Fibroblast of skin of back (primary cell): ENCODE data around the gene CACNA1G.

Experiments
- DNase-seq: peaks from one replicate; pipeline ENCODE4 v3.0.0-alpha.2; 2013

The CACNA1G gene

GRCh38 chr17:50569592-50569991 lies 9.1 kb downstream of the CACNA1G start:
- no peak for DNase-seq

GRCh38 chr17:50570032-50570431 lies 9.5 kb downstream of the CACNA1G start:
- no peak for DNase-seq

DNA sequence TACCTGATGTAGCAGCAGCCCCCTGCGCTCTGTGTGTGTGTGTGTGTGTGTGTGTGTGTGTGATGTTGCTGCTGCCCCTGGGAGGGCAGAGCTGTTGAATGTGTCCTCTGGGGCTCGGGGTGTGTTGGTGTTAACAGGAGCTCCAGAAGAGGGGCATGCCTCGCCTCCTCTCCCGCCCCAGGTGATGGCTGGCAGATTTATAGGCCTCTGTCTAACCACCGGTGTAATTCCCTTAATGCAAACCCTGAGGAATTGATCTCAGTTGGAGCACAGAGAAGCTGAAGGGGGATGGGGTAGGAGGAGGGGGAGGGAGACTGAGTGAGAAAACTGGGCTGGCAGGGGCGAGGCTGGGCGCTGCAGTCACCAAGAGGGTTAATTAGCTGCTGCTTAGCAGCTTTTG lies 10.0 kb downstream of the CACNA1G start:
- DNase-seq, result no peak

GRCh38 chr17:50571681-50572080 lies 11.2 kb downstream of the CACNA1G start:
- no peak for DNase-seq

DNA sequence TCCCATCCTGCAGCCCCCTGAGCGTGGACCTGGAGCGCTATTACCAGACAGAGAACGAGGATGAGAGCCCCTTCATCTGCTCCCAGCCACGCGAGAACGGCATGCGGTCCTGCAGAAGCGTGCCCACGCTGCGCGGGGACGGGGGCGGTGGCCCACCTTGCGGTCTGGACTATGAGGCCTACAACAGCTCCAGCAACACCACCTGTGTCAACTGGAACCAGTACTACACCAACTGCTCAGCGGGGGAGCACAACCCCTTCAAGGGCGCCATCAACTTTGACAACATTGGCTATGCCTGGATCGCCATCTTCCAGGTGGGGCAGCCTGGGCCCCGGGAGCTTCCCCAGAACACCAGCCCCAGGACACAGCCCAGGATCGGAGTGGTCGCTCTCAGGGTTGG lies 12.0 kb downstream of the CACNA1G start:
- no peak for DNase-seq

GRCh38 chr17:50573866-50574611 lies 13.5 kb downstream of the CACNA1G start:
- no peak for DNase-seq

- no peak for DNase-seq
Observed at GRCh38 chr17:50575581-50576210, 15.2 kb downstream of the CACNA1G start.

DNA sequence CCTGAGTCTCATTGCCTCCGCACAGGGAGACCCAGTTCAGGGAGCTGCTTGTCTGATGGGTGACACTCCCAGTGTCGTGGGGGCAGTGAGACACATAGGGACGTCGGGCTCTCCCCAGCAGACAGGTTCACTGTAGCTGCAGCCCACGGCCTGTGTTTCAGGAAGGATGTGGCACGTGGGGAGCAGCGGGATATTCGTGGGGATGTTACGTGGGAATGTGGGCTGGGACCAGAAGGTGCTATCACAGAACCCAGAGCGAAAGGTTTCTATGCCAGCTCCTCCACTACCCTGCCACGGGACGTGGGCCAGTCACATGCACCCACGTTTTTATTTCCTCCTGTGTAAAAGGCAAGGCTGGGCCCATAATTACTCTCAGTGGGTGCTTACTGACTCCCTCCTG lies 16.3 kb downstream of the CACNA1G start:
- no peak for DNase-seq

GRCh38 chr17:50577451-50577954 lies 17.0 kb downstream of the CACNA1G start:
- no peak for DNase-seq

- DNase-seq, result no peak
Observed at GRCh38 chr17:50578173-50578572, 17.7 kb downstream of the CACNA1G start.

DNA sequence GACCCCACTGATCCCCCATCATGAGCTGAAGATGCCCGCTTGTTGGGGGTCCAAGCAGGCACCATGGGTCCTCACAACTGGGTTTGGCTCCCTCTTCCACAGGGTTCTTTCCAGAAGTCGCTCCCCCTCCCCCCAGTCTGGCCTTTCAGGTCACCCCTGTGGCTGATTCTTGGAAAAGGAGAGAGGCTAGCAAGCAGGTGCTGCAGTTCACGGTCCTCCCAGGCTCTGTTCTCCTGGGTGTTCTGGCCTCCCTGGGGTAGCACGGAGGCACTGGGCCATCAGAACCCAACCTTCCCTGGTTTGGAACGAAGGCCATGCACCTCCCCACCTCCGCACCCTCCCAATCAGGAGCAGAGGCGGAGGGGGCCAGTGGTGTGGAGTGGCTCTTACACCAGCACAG lies 18.9 kb downstream of the CACNA1G start:
- no peak for DNase-seq

DNA sequence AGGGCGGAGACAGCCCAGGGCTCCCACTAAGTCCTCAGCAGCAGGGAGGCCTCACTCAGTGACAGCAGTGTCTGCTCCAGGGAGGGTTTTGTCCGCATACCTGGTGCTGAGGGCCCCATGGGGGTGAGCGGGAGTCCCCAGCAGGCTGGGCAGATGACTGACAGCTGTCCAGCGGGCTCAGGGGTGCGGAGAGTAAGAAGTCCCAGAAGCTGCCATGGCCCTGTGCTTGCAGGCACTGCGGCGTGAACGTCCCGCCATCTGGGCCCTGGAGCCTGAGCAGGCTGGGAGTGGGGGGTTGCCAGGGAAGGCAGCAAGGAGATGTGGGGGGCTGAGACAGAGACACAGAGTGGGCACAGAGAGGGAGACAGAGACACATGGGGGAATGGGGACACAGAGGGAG lies 20.1 kb downstream of the CACNA1G start:
- DNase-seq, result no peak

DNA sequence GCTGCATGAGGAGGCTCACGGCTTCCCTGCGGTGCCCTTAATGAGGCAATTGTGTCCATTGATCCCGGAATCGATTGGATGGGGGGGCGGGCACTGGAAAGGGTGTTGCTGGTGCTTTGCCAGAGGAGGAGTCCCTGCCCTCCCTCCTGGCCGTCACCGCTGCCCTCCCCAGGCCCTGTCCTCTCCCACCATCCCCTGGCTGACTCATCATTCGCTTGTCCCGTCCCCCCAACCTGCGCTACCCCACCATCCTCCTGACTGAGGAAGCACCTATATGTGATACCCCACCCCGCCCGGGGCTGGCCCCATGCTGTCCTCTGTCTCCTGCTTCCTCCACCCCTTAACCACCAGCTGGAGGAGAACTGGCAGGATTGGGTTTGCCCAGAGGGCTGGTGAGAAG lies 20.8 kb downstream of the CACNA1G start:
- DNase-seq, result no peak

DNA sequence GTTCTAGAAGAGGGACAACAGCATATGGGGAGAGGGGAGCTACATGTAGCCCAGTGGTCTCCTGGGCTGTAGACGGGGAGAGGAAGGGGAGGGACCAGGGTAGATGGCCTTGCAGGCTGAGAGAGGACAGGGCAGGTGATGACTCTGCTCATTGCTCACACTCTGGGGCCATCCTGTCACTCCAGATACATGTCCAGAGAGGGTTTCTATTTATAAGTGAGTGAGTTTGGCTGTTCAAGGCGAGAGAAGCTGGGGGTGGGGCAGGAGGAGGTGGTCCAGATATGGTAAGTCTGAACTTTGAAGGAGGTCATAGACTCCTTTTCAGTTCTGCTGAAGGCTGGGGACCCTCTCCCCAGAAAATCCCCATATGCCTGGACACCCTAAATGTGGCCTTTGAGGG lies 22.2 kb downstream of the CACNA1G start:
- no peak for DNase-seq

DNA sequence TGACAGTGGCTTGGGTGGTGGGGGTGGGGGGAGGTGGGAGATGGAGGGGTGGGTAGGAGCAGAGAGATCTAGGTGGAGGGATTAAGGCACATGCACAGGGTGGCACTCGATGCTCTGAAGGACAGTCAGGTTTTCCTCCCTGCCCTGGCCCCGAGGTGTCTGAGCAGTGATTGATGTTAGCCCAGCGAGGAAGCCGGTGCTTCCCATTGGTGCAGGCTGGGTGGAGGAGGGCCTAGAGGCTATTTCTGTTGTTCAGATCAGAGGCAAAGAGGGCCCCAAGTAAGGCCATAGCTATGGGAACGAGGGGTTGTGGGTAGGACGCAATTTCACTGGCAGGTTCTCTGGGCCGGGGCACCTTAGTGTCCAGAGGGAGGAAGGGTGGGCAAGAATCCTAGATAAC lies 23.1 kb downstream of the CACNA1G start:
- DNase-seq, result no peak

- DNase-seq, result no peak
Observed at GRCh38 chr17:50584116-50584515, 23.6 kb downstream of the CACNA1G start.

- no peak for DNase-seq
Observed at GRCh38 chr17:50584749-50585148, 24.2 kb downstream of the CACNA1G start.

GRCh38 chr17:50585346-50585745 lies 24.8 kb downstream of the CACNA1G start:
- no peak for DNase-seq

GRCh38 chr17:50585891-50586290 lies 25.4 kb downstream of the CACNA1G start:
- no peak for DNase-seq

- DNase-seq, result no peak
Observed at GRCh38 chr17:50586421-50587247, 26.1 kb downstream of the CACNA1G start.

DNA sequence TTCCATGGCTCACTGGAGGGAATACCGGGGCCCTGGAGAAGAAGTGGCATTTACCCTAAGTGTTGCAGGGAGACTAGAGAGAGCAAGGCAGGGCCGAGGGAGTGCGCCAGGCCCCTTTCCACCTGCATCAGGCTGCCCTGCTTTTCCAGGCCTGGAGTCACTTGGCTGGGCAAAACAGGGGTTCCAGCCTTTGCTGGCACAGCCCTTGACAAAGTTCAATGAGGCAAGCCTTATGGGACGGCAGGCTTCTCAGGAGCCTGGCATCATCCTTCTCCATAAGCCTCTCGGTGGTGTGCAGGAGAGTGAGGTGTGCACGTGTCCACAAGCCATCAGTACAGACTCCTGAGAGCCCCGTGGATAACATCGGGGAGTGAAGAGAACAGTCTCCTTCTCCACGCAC lies 27.1 kb downstream of the CACNA1G start:
- DNase-seq, result no peak

DNA sequence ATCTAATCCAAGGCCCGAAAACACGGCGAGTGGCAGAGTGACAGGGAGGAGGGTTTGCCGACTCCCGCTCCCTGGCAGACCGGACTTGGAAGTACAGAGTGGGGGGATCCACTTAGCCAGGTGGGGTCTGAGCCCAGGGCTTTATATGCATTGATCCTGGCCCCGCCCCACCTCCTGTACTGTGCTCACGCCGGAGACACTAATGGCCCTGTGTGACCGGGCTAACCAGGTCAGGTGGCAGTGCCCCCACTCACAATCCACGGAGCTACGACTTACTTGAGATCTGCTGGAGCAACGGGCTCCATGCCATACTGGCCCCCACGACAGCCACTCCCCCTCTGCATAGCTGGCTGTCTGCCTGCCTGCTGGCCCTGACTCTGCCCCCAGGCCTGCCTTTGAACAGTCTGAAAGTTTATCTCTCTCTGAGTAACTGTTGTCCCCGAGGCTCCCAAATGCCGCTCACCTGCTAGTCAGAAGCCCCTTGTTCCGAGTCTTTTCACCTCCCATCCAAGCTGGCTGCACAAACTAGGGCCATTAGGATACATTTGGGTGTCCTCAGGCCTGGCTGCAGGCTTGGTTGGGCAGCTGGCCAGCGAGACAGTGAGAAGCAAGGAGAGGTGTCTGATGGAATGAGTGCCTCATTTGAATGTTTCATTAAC lies 28.0 kb downstream of the CACNA1G start:
- DNase-seq, result no peak
